Measurements from ENCODE around the gene SDK2.
A peak's percentile ranks its signal among the peaks of the same experiment; 100 is the strongest.
"Not testable (repeated sequence)": the region's sequence is repeated elsewhere in the genome, so short reads cannot be mapped to it uniquely, and the experiment has no call there.

SDK2 gene

DNA sequence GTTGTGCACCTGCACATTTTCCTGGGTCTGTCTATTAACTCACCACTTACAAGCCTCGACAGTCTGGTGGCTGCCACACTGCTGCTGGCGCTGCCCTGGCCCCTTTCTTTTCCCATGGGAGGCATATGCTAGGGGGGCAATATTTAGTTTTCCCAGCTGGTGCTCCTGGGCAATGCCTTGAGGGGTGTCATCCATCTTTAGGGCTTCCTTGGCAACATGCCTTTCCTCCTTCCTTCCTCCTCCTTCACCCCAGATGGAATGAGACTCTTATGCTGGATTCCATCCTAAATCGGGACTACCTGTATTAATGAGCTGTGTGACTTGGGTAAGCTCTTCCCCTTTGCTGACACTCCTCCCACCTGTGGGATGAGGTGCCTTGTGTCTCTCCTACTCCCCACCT is 267.6 kb downstream of the SDK2 start:
- DNase-seq (ENCODE audit: low read depth), result no peak
- TF ChIP-seq, protein P1, sequence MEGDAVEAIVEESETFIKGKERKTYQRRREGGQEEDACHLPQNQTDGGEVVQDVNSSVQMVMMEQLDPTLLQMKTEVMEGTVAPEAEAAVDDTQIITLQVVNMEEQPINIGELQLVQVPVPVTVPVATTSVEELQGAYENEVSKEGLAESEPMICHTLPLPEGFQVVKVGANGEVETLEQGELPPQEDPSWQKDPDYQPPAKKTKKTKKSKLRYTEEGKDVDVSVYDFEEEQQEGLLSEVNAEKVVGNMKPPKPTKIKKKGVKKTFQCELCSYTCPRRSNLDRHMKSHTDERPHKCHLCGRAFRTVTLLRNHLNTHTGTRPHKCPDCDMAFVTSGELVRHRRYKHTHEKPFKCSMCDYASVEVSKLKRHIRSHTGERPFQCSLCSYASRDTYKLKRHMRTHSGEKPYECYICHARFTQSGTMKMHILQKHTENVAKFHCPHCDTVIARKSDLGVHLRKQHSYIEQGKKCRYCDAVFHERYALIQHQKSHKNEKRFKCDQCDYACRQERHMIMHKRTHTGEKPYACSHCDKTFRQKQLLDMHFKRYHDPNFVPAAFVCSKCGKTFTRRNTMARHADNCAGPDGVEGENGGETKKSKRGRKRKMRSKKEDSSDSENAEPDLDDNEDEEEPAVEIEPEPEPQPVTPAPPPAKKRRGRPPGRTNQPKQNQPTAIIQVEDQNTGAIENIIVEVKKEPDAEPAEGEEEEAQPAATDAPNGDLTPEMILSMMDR (IDR thresholded peaks at IDR 0.05; ENCODE audit: insufficient read depth, low read depth, low read length, missing control alignments), result no peak
- H3K4me3 ChIP-seq (ENCODE audit: low read length), result no peak overlapping the region

DNA sequence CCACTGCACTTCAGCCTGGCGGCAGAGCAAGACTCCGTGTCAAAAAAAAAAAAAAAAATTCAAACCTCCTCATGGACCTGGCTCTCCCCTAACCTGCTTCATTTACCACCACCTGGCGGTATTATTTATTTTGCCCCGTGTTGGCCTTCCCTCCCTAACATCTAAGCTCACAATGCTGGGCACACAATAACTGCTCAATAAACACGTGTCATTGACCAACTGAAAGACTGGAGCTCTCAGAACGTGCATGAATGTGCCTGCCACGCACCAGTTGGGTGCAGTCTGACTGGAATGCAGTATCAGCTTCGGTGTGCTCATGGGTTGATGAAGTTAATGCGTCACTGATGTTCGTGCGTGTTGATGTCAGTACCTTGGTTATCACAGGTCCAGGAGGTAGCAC is 268.1 kb downstream of the SDK2 start:
- H3K4me3 ChIP-seq (ENCODE audit: low read length), result no peak overlapping the region
- TF ChIP-seq, protein P1 (IDR thresholded peaks at IDR 0.05; ENCODE audit: insufficient read depth, low read depth, low read length, missing control alignments), result no peak
- no peak for DNase-seq (ENCODE audit: low read depth)

DNA sequence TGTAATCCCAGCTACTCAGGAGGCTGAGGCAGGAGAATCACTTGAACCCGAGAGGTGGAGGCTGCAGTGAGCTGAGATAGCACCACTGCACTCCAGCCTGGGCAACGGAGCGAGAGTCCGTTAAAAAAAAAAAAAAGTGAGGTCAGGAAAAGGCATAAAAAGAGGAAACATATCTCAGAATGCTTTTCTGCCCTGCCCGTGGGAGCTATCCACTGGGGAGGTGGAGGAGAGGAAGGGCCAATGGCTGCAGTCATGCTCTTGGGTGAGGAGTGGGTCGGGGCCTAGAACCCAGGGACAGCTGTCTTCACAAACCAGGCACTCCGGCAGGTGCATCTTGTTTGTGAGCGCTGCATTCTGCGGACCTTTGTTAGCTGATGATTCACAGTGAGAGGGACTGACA is 272.4 kb downstream of the SDK2 start:
- TF ChIP-seq, protein P1 (IDR thresholded peaks at IDR 0.05; ENCODE audit: insufficient read depth, low read depth, low read length, missing control alignments), result no peak
- DNase-seq (ENCODE audit: low read depth), result no peak
- H3K4me3 ChIP-seq (ENCODE audit: low read length), result no peak overlapping the region

DNA sequence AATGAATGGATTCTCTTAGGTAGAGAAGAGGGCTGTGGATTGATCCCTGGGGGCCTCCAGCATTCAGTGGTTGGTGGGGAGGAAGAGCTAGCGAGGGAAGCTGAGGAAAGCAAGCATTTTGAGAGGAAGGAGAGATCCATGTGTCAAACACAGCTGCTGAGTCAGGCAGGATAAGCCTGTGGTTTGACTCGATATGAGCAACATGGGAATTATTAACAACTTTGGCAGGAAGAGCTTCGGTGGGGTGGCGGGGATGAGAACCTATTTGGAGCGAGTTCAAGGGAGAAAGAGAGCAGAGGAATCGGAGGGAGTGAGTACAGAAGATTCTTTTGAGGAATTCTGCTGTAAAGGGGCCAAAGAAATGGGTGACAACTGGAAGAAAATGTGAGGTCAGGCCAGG is 273.0 kb downstream of the SDK2 start:
- TF ChIP-seq, protein P1 (IDR thresholded peaks at IDR 0.05; ENCODE audit: insufficient read depth, low read depth, low read length, missing control alignments), result no peak
- no peak overlapping the region for H3K4me3 ChIP-seq (ENCODE audit: low read length)
- peak; percentile 74 for DNase-seq (ENCODE audit: low read depth)

DNA sequence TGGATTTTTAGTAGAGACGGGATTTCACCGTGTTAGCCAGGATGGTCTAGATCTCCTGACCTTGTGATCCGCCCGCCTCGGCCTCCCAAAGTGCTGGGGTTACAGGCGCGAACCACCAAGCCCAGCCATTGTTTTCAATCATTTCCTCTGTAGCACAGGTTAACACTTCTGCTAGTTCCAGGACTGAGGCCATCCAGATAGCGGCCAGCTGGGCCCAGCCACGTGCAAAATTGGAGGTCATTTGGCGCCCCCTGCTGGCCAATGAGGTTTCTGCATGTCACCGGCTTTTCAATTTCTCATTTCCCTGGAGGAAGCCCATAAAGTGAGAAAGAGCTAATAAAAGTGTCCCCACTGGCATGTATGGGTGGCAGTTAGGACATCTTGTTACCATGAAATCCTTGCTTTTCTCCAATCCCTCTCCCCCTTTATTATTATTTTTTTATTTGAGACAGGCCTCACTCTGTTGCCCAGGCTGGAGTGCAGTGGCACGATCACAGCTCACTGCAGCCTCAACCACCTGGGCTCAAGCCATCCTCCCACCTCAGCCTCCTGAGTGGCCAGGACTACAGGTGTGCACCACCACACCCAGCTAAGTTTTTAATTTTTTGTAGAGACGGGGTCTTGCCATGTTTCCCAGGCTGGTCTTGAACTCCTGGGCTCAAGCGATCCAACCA is 274.3 kb downstream of the SDK2 start:
- DNase-seq (ENCODE audit: low read depth), result peak; percentile 68
- TF ChIP-seq, protein P1 (IDR thresholded peaks at IDR 0.05; ENCODE audit: insufficient read depth, low read depth, low read length, missing control alignments), result peak; percentile 75
- not testable (repeated sequence) for H3K4me3 ChIP-seq (ENCODE audit: low read length)

DNA sequence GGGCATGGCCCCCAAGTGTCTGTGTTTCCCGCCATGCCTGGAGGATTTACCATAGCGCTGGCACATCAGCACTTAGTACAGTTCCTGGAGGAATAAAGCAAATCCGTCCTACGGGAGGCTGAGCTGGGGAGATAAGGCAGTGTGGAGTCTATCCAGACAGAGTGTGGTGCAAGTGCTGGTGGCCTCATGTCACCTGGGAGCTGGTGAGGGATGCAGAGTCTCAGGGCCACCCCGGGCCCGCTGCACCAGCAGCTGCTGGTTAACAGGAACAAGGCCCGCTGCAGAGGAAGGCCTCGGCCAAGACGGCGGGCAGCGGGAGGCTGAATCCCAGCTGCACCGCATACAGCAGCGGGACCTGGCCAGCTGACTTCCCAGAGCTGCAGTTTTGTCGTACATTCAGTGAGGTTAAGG is 275.1 kb downstream of the SDK2 start:
- no peak overlapping the region for H3K4me3 ChIP-seq (ENCODE audit: low read length)
- TF ChIP-seq, protein P1 (IDR thresholded peaks at IDR 0.05; ENCODE audit: insufficient read depth, low read depth, low read length, missing control alignments), result no peak
- DNase-seq (ENCODE audit: low read depth), result no peak

DNA sequence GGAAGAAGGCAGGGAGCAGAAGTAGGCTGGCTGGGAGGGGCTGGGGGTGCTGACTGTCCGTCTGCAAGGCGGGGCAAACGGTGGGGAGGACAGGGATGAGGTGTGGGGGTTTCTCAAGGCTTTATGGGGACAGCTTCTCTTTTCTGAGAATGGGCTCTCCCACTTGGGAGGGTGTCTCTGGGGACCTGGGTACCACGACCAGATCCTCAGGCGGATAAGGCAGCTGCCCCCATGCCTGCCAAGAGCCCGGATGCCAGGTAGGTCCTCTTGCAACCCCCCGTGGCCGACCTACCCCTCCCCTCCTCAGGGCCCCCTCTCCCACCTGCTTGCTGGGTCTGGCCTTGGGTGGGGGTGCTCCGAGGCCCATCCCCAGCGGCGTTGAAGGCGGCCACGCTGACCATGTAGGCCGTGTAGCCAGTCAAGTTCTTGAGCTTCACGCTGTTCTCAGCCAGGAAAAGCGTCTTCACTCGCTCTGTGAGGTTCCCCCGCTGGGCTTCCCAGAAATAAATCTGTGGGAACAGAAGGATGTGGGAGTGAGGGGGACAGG is 276.1 kb downstream of the SDK2 start:
- TF ChIP-seq, protein P1 (IDR thresholded peaks at IDR 0.05; ENCODE audit: insufficient read depth, low read depth, low read length, missing control alignments), result no peak
- H3K4me3 ChIP-seq (ENCODE audit: low read length), result no peak overlapping the region
- no peak for DNase-seq (ENCODE audit: low read depth)

Measured in epithelial cell of esophagus (primary cell).